Prostate gland (tissue), 2 donors: Measurements from ENCODE around the gene TMEM158.

Experiments used
- POLR2AphosphoS5 ChIP-seq: sonication (generic); formaldehyde crosslinking; IDR thresholded peaks from one replicate; pipeline ENCODE4 v1.6.1; 2017; ENCODE audit warnings: antibody characterized with exemption
- TF ChIP-seq, protein P1 (sequence below), 4 experiments: fragments of 200-600 bp in 2 of 4; fragments of 450-650 bp in 2 of 4; sonication (generic) in 2 of 4; IDR thresholded peaks; 1 replicate in 3 of 4; 2 replicates in 1 of 4; pipeline ENCODE4 v1.5.1; 2016 to 2019; ENCODE audit warnings: antibody characterized with exemption in 4 of 4, mild to moderate bottlenecking in 2 of 4, moderate library complexity in 2 of 4

DNA sequence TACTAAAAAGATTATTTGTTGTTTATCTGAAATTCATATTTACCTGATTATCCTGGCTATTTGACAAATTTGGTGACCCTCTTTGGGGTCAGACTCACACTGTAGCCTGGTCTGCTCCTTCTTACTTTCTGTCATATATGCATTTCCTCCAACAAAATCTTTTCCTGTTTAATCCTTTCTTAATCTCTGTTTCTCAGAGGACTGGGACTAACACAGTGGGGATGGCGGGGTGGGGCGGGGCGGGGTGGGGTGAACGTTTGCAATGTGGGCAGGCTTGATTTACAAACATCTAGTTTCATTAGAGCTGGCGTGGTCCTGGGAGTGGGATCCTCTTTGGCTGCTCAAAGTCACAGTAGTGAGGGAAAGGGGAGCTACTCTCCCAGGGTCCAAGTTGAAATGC is 44.6 kb downstream of the TMEM158 start:
- TF ChIP-seq POLR2AphosphoS5: no peak
- TF ChIP-seq, protein P1, sequence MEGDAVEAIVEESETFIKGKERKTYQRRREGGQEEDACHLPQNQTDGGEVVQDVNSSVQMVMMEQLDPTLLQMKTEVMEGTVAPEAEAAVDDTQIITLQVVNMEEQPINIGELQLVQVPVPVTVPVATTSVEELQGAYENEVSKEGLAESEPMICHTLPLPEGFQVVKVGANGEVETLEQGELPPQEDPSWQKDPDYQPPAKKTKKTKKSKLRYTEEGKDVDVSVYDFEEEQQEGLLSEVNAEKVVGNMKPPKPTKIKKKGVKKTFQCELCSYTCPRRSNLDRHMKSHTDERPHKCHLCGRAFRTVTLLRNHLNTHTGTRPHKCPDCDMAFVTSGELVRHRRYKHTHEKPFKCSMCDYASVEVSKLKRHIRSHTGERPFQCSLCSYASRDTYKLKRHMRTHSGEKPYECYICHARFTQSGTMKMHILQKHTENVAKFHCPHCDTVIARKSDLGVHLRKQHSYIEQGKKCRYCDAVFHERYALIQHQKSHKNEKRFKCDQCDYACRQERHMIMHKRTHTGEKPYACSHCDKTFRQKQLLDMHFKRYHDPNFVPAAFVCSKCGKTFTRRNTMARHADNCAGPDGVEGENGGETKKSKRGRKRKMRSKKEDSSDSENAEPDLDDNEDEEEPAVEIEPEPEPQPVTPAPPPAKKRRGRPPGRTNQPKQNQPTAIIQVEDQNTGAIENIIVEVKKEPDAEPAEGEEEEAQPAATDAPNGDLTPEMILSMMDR (IDR thresholded peaks at IDR 0.05): no peak
